Liver (tissue), 9 donors: ENCODE data around the gene RABL2B. TPM values are rescaled to one million over a fixed set of nuclear protein-coding genes. Genes with fewer than 3 reads are reported as not detected.

Experiments used
- DNase-seq: peaks from one replicate; pipeline ENCODE4 v3.0.0-alpha.2; 2017; ENCODE audit warnings: low spot score
- H3K27ac ChIP-seq, 2 donors: one replicate each; pipeline ENCODE4 v1.7.0; 2013; ENCODE audit warnings: inconsistent platforms in 2 of 2, low read length in 2 of 2, control low read depth in 1 of 2, low read depth in 1 of 2, mild to moderate bottlenecking in 1 of 2
- H3K27me3 ChIP-seq, 4 donors: one replicate each; pipeline versions ENCODE4 v1.6.1 to v1.7.0; 2013; ENCODE audit warnings: low read length in 3 of 4, inconsistent platforms in 1 of 4, mild to moderate bottlenecking in 1 of 4, moderate library complexity in 1 of 4; ENCODE audit not compliant: control insufficient read depth in 4 of 4, insufficient read depth in 4 of 4
- H3K36me3 ChIP-seq, 4 donors: one replicate each; pipeline versions ENCODE4 v1.6.1 to v1.7.0; 2013; ENCODE audit warnings: low read length in 3 of 4, mild to moderate bottlenecking in 3 of 4, low read depth in 1 of 4, moderate library complexity in 1 of 4; ENCODE audit not compliant: control insufficient read depth in 4 of 4, insufficient read depth in 3 of 4
- H3K4me1 ChIP-seq, 4 donors: one replicate each; pipeline versions ENCODE4 v1.6.1 to v1.7.0; 2013; ENCODE audit warnings: low read length in 3 of 4, mild to moderate bottlenecking in 3 of 4, moderate library complexity in 1 of 4; ENCODE audit not compliant: control insufficient read depth in 4 of 4, insufficient read depth in 4 of 4
- H3K4me3 ChIP-seq, 3 donors: one replicate each; pipeline versions ENCODE4 v1.6.1 to v1.7.0; 2013; ENCODE audit warnings: low read length in 3 of 3, control low read depth in 1 of 3, low read depth in 1 of 3, mild to moderate bottlenecking in 1 of 3
- H3K9ac ChIP-seq, 2 donors: one replicate each; pipeline ENCODE4 v1.7.0; 2013; ENCODE audit warnings: low read length in 2 of 2, mild to moderate bottlenecking in 2 of 2, moderate library complexity in 2 of 2, control low read depth in 1 of 2, low read depth in 1 of 2
- H3K9me3 ChIP-seq, 4 donors: one replicate each; pipeline versions ENCODE4 v1.6.1 to v1.7.0; 2013; ENCODE audit warnings: low read length in 3 of 4; ENCODE audit not compliant: control insufficient read depth in 4 of 4
- EGR1 ChIP-seq, 2 donors: IDR thresholded peaks; 2 replicates each; pipeline ENCODE4 v1.6.1; 2016 to 2018; ENCODE audit warnings: antibody characterized with exemption in 2 of 2, low read depth in 2 of 2
- FOXA1 ChIP-seq: IDR thresholded peaks from 2 replicates; pipeline ENCODE4 v1.6.1; 2016; ENCODE audit warnings: antibody characterized with exemption
- FOXA2 ChIP-seq: IDR thresholded peaks from 2 replicates; pipeline ENCODE4 v1.6.1; 2016; ENCODE audit warnings: antibody characterized with exemption
- GABPA ChIP-seq, 2 donors: IDR thresholded peaks in 1 of 2; conservative IDR thresholded peaks in 1 of 2; 2 replicates each; pipeline ENCODE4 v1.6.1; 2016; ENCODE audit warnings: antibody characterized with exemption in 2 of 2, mild to moderate bottlenecking in 1 of 2, moderate library complexity in 1 of 2
- HNF4A ChIP-seq, 2 donors: conservative IDR thresholded peaks; 2 replicates each; pipeline ENCODE4 v1.6.1; 2016; ENCODE audit warnings: antibody characterized with exemption in 2 of 2, mild to moderate bottlenecking in 2 of 2
- HNF4G ChIP-seq: IDR thresholded peaks from 2 replicates; pipeline ENCODE4 v1.6.1; 2016; ENCODE audit warnings: antibody characterized with exemption
- JUND ChIP-seq, 2 donors: IDR thresholded peaks; 2 replicates each; pipeline ENCODE4 v1.6.1; 2016; ENCODE audit warnings: antibody characterized with exemption in 2 of 2
- NR2F2 ChIP-seq: IDR thresholded peaks from 2 replicates; pipeline ENCODE4 v1.6.1; 2016; ENCODE audit warnings: antibody characterized with exemption
- RAD21 ChIP-seq, 2 donors: IDR thresholded peaks; 2 replicates each; pipeline ENCODE4 v1.6.1; 2016; ENCODE audit warnings: antibody characterized with exemption in 2 of 2, mild to moderate bottlenecking in 2 of 2
- RXRA ChIP-seq, 2 donors: IDR thresholded peaks; 2 replicates each; pipeline ENCODE4 v1.6.1; 2017 to 2018; ENCODE audit warnings: antibody characterized with exemption in 2 of 2, mild to moderate bottlenecking in 1 of 2
- SP1 ChIP-seq: IDR thresholded peaks from 2 replicates; pipeline ENCODE4 v1.6.1; 2018; ENCODE audit warnings: antibody characterized with exemption, mild to moderate bottlenecking
- TAF1 ChIP-seq: conservative IDR thresholded peaks from 2 replicates; pipeline ENCODE4 v1.6.1; 2016; ENCODE audit warnings: antibody characterized with exemption, mild to moderate bottlenecking
- YY1 ChIP-seq: IDR thresholded peaks from 2 replicates; pipeline ENCODE4 v1.6.1; 2016; ENCODE audit warnings: antibody characterized with exemption, mild to moderate bottlenecking
- WGBS: extraction: QIAGEN DNeasy Blood & Tissue Kit; methylation state at CpG from one replicate; pipeline ENCODE4 v1.1.7; 2013; 5-methylcytosine and 5-hydroxymethylcytosine counted together
- polyA plus RNA-seq, 2 donors: library from polyadenylated mRNA; stranded (reverse) in 1 of 2; unstranded in 1 of 2; fragments of 200-250 nt in 1 of 2; fragments of >200 nt in 1 of 2; fragmentation: Nextera tagmentation in 1 of 2; extraction: Ambion mirVana in 1 of 2; gene quantifications; one replicate each; pipeline versions ENCODE4 v1.2.1 to v1.2.3, GENCODE V29; 2013 to 2015
- total RNA-seq, 2 donors: library from RNA; depleted of rRNA; stranded (reverse); fragments of >200 nt; gene quantifications; one replicate each; pipeline ENCODE4 v1.2.3, GENCODE V29; 2014
- TF ChIP-seq, protein P1 (sequence below): IDR thresholded peaks from 2 replicates; pipeline ENCODE4 v1.6.1; 2016; ENCODE audit warnings: antibody characterized with exemption
- TF ChIP-seq, protein P2 (sequence below): IDR thresholded peaks from 2 replicates; pipeline ENCODE4 v1.6.1; 2016; ENCODE audit warnings: antibody characterized with exemption, mild to moderate bottlenecking
- TF ChIP-seq, protein P3 (sequence below): fragments of 150-350 bp; IDR thresholded peaks from 2 replicates; pipeline ENCODE4 v1.5.1; 2017; ENCODE audit warnings: improper control_type of control experiment, low read depth, low read length; ENCODE audit not compliant: missing input control
- donor health status: healthy.
- donor health status: healthy.
- donor health status: healthy.
- donor health status: healthy.
- donor health status: healthy.

The RABL2B gene
- total and polyA plus RNA-seq, 4 donors = 4.2 to 6.7 (median 5.5) TPM

DNA sequence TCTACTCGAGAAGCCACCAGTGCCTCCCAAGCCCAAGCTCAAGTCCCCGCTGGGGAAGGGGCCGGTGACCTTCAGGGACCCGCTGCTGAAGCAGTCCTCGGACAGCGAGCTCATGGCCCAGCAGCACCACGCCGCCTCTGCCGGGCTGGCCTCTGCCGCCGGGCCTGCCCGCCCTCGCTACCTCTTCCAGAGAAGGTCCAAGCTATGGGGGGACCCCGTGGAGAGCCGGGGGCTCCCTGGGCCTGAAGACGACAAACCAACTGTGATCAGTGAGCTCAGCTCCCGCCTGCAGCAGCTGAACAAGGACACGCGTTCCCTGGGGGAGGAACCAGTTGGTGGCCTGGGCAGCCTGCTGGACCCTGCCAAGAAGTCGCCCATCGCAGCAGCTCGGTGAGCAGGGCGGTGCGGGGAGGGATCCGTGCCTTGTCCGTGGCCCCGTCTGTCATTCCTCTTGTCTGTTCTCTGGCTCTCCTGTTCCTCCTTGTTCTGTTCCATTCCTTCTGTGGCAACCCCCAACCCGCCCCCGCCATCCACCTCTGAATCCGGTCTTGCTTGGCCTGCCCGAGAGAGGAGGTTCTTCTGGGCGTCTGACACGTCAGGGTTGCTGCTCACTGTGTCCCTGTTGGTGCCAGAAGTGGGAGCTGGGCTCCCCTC is 61.3 kb downstream of the RABL2B start (continued):
- TF ChIP-seq, protein P1, sequence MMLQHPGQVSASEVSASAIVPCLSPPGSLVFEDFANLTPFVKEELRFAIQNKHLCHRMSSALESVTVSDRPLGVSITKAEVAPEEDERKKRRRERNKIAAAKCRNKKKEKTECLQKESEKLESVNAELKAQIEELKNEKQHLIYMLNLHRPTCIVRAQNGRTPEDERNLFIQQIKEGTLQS = no peak
- no peak for TF ChIP-seq SP1
- TF ChIP-seq HNF4G = no peak

DNA sequence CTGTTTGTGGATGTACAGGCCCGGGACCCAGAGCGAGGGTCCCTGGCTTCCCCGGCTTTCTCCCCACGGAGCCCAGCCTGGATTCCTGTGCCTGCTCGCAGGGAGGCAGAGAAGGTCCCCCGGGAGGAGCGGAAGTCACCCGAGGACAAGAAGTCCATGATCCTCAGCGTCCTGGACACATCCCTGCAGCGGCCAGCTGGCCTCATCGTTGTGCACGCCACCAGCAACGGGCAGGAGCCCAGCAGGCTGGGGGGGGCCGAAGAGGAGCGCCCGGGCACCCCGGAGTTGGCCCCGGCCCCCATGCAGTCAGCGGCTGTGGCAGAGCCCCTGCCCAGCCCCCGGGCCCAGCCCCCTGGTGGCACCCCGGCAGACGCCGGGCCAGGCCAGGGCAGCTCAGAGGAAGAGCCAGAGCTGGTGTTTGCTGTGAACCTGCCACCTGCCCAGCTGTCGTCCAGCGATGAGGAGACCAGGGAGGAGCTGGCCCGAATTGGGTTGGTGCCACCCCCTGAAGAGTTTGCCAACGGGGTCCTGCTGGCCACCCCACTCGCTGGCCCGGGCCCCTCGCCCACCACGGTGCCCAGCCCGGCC is 62.1 kb downstream of the RABL2B start:
- Histone ChIP-seq H3K9ac (no peak overlapping the region), H3K9me3 (no peaks in the 10 kb centered on the region), H3K27ac (no peak overlapping the region), H3K36me3 (peaks cover 2 to 31% (median 18%) of the 10 kb centered on the region in 4 donors), H3K4me3 (no peak overlapping the region), H3K27me3 (no peaks in the 10 kb centered on the region), H3K4me1 (peaks cover 0 to under 1% (median 0%) of the 10 kb centered on the region in 4 donors)
- no peak for DNase-seq
- 89% methylated on average over 32 of the region's 32 CpGs for WGBS
- TF ChIP-seq EGR1 (IDR thresholded peaks at IDR 0.05; ENCODE audit: low read depth in 2 of 2) = no peak
- TF ChIP-seq, protein P2, sequence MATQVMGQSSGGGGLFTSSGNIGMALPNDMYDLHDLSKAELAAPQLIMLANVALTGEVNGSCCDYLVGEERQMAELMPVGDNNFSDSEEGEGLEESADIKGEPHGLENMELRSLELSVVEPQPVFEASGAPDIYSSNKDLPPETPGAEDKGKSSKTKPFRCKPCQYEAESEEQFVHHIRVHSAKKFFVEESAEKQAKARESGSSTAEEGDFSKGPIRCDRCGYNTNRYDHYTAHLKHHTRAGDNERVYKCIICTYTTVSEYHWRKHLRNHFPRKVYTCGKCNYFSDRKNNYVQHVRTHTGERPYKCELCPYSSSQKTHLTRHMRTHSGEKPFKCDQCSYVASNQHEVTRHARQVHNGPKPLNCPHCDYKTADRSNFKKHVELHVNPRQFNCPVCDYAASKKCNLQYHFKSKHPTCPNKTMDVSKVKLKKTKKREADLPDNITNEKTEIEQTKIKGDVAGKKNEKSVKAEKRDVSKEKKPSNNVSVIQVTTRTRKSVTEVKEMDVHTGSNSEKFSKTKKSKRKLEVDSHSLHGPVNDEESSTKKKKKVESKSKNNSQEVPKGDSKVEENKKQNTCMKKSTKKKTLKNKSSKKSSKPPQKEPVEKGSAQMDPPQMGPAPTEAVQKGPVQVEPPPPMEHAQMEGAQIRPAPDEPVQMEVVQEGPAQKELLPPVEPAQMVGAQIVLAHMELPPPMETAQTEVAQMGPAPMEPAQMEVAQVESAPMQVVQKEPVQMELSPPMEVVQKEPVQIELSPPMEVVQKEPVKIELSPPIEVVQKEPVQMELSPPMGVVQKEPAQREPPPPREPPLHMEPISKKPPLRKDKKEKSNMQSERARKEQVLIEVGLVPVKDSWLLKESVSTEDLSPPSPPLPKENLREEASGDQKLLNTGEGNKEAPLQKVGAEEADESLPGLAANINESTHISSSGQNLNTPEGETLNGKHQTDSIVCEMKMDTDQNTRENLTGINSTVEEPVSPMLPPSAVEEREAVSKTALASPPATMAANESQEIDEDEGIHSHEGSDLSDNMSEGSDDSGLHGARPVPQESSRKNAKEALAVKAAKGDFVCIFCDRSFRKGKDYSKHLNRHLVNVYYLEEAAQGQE = no peak
- TF ChIP-seq, protein P3, sequence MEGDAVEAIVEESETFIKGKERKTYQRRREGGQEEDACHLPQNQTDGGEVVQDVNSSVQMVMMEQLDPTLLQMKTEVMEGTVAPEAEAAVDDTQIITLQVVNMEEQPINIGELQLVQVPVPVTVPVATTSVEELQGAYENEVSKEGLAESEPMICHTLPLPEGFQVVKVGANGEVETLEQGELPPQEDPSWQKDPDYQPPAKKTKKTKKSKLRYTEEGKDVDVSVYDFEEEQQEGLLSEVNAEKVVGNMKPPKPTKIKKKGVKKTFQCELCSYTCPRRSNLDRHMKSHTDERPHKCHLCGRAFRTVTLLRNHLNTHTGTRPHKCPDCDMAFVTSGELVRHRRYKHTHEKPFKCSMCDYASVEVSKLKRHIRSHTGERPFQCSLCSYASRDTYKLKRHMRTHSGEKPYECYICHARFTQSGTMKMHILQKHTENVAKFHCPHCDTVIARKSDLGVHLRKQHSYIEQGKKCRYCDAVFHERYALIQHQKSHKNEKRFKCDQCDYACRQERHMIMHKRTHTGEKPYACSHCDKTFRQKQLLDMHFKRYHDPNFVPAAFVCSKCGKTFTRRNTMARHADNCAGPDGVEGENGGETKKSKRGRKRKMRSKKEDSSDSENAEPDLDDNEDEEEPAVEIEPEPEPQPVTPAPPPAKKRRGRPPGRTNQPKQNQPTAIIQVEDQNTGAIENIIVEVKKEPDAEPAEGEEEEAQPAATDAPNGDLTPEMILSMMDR = no peak
- TF ChIP-seq HNF4A (conservative IDR thresholded peaks at IDR 0.05) = no peak
- TF ChIP-seq GABPA (IDR thresholded peaks at IDR 0.05 in 1 of 2, conservative IDR thresholded peaks at IDR 0.05 in 1 of 2) = no peak
- TF ChIP-seq TAF1 = no peak
- no peak for TF ChIP-seq SP1
- TF ChIP-seq JUND (IDR thresholded peaks at IDR 0.05) = no peak
- no peak for TF ChIP-seq RAD21 (IDR thresholded peaks at IDR 0.05)
- TF ChIP-seq, protein P1 = no peak
- no peak for TF ChIP-seq NR2F2
- no peak for TF ChIP-seq RXRA (IDR thresholded peaks at IDR 0.05)
- TF ChIP-seq YY1 = no peak
- TF ChIP-seq FOXA1 = no peak
- TF ChIP-seq FOXA2 = no peak
